Esophagus muscularis mucosa (tissue), 4 donors: ENCODE measurements around the gene NME7.

Source experiments
- CTCF ChIP-seq, 3 experiments: fragments of 200-600 bp in 2 of 3; fragments of 450-650 bp in 1 of 3; sonication (generic) in 2 of 3; IDR thresholded peaks; one replicate each; pipeline ENCODE4 v1.5.1; 2017 to 2019; ENCODE audit warnings: antibody characterized with exemption in 3 of 3, mild to moderate bottlenecking in 2 of 3, moderate library complexity in 1 of 3
- EP300 ChIP-seq: sonication (generic); formaldehyde crosslinking; IDR thresholded peaks from one replicate; pipeline ENCODE4 v1.6.1; 2017; ENCODE audit warnings: antibody characterized with exemption
- POLR2A ChIP-seq: fragments of 450-650 bp; IDR thresholded peaks from one replicate; pipeline ENCODE4 v1.6.1; 2017; ENCODE audit warnings: antibody characterized with exemption, moderate library complexity, mild to moderate bottlenecking, low read depth
- POLR2AphosphoS5 ChIP-seq, 2 donors: sonication (generic); formaldehyde crosslinking; IDR thresholded peaks; one replicate each; pipeline ENCODE4 v1.6.1; 2017; ENCODE audit warnings: antibody characterized with exemption in 2 of 2

DNA sequence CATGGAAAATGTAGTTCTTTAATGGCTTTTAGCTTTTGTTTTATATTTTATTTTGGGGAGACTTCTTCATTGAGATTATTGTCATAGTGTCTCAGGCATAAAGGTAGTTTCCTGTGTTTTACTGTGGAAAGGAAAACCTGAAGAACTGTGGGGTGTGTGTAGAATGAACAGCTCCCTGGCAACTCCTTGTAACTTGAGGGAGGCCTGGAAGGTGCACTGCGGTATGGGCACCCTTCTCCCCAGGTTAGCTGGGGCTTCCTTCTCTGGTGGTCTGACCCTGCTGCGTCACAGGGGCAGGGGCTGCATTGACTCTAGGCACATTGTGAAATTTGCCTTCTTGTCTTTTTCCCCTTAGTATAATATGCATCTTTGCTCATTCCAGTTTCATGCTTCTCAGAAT, 259.4 kb downstream of the NME7 start:
- TF ChIP-seq CTCF (IDR thresholded peaks at IDR 0.05) (no peak), EP300 (no peak), POLR2AphosphoS5 (IDR thresholded peaks at IDR 0.05) (no peak), POLR2A (no peak)
